GM13977 (cell line): ENCODE data around the gene IKZF4.

ENCODE experiments used
- DNase-seq: peaks from one replicate; pipeline ENCODE4 v3.0.0; 2012; ENCODE audit warnings: low spot score
- CTCF ChIP-seq: IDR thresholded peaks from 2 replicates; pipeline ENCODE4 v1.5.1; 2012; ENCODE audit warnings: mild to moderate bottlenecking, control low read depth; ENCODE audit not compliant: insufficient read depth; ENCODE audit errors: extremely low read depth, missing control alignments
- in situ Hi-C: fragments of 300-500 bp; cut with MboI; formaldehyde crosslinking; loops from one replicate; pipeline ENCODE4 v1.12.0; 2022; ENCODE audit warnings: low sequenced_read_pairs, low pct_unique_long_range_greater_than_20kb, mixed read lengths, inconsistent platforms; ENCODE audit not compliant: unreplicated experiment

Gene IKZF4

GRCh38 chr12:56013482-56013881 lies 7.4 kb upstream of the IKZF4 start:
- in situ Hi-C loops = no loop called here
- TF ChIP-seq CTCF = no peak
- no peak for DNase-seq

GRCh38 chr12:56014205-56014604 lies 6.6 kb upstream of the IKZF4 start:
- no peak for DNase-seq
- no peak for TF ChIP-seq CTCF
- in situ Hi-C loops = no loop called here

- TF ChIP-seq CTCF = no peak
- in situ Hi-C loops = no loop called here
- no peak for DNase-seq
These were observed 3.7 kb upstream of the IKZF4 start for GRCh38 chr12:56017181-56017580.

GRCh38 chr12:56018356-56018755 lies 2.5 kb upstream of the IKZF4 start:
- TF ChIP-seq CTCF = no peak
- in situ Hi-C loops = no loop called here
- DNase-seq = no peak

GRCh38 chr12:56021889-56022497 lies 1.1 kb downstream of the IKZF4 start:
- in situ Hi-C loops = no loop called here
- DNase-seq = no peak
- TF ChIP-seq CTCF = no peak

- in situ Hi-C loops = loop anchor here (25.0 kb wide), 1 partner anchor 291 kb away; the partner anchor contains the start of genes CD63 and GDF11
- DNase-seq = no peak
- TF ChIP-seq CTCF = no peak
These were observed 7.8 kb downstream of the IKZF4 start for GRCh38 chr12:56028511-56029165.
